HepG2 (cell line): ENCODE measurements around the gene MTHFD1. TPM values are rescaled to one million over a fixed set of nuclear protein-coding genes. Genes with fewer than 3 reads are reported as not detected.

ENCODE experiments used
- AGO1 ChIP-seq: fragments of 200-400 bp; formaldehyde crosslinking; IDR thresholded peaks from 2 replicates; pipeline ENCODE4 v1.6.1; 2017; ENCODE audit warnings: mild to moderate bottlenecking, low read depth, low read length, moderate library complexity; ENCODE audit not compliant: poor library complexity, severe bottlenecking
- CCAR2 ChIP-seq: fragments of 200-400 bp; formaldehyde crosslinking; optimal IDR thresholded peaks from 2 replicates; pipeline ENCODE3; 2018; ENCODE audit warnings: low read depth, mild to moderate bottlenecking, low read length, moderate library complexity
- CREB3 ChIP-seq: sonication (generic); formaldehyde crosslinking; IDR thresholded peaks from 2 replicates; pipeline ENCODE4 v1.5.0; 2020; ENCODE audit warnings: missing genetic modification reagents
- E2F5 ChIP-seq: sonication (generic); formaldehyde crosslinking; conservative IDR thresholded peaks from 2 replicates; pipeline ENCODE4 v1.4.0; 2020; ENCODE audit warnings: missing genetic modification reagents
- GMEB2 ChIP-seq: IDR thresholded peaks from 2 replicates; pipeline ENCODE4 v1.6.1; 2016; ENCODE audit warnings: missing biosample characterization, missing genetic modification reagents, low read depth
- HOXA3 ChIP-seq: sonication (generic); formaldehyde crosslinking; IDR thresholded peaks from 2 replicates; pipeline ENCODE4 v1.5.0; 2020; ENCODE audit warnings: missing genetic modification reagents
- KAT8 ChIP-seq: IDR thresholded peaks from 2 replicates; pipeline ENCODE4 v1.6.1; 2016; ENCODE audit warnings: missing genetic modification reagents, missing compliant biosample characterization
- PRDM15 ChIP-seq: sonication (generic); formaldehyde crosslinking; IDR thresholded peaks from 2 replicates; pipeline ENCODE4 v1.4.0; 2020; ENCODE audit warnings: missing genetic modification reagents
- RELA ChIP-seq: sonication (generic); formaldehyde crosslinking; IDR thresholded peaks from 2 replicates; pipeline ENCODE4 v1.4.0; 2020; ENCODE audit warnings: missing genetic modification reagents
- RFX1 ChIP-seq: fragments of 450-650 bp; IDR thresholded peaks from 2 replicates; pipeline ENCODE4 v1.6.1; 2017
- SMARCE1 ChIP-seq: fragments of 450-650 bp; IDR thresholded peaks from 2 replicates; pipeline ENCODE4 v1.6.1; 2017; ENCODE audit warnings: borderline replicate concordance
- SP4 ChIP-seq: sonication (generic); formaldehyde crosslinking; IDR thresholded peaks from 2 replicates; pipeline ENCODE4 v1.8.1; 2023; ENCODE audit warnings: mild to moderate bottlenecking, missing genetic modification reagents
- SSRP1 ChIP-seq: IDR thresholded peaks from 2 replicates; pipeline ENCODE4 v1.6.1; 2016; ENCODE audit warnings: control low read depth
- TOE1 ChIP-seq: sonication (generic); formaldehyde crosslinking; IDR thresholded peaks from 2 replicates; pipeline ENCODE4 v1.4.0; 2020; ENCODE audit warnings: mild to moderate bottlenecking, missing genetic modification reagents
- UBTF ChIP-seq: sonication (generic); formaldehyde crosslinking; IDR thresholded peaks from 2 replicates; pipeline ENCODE4 v1.4.0; 2020; ENCODE audit warnings: mild to moderate bottlenecking, missing genetic modification reagents
- YY1 ChIP-seq: IDR thresholded peaks from 2 replicates; pipeline ENCODE4 v1.6.1; 2011; ENCODE audit warnings: low read length, low read depth, moderate library complexity, mild to moderate bottlenecking; ENCODE audit not compliant: insufficient read depth, insufficient replicate concordance
- ZMYM2 ChIP-seq: sonication (generic); formaldehyde crosslinking; IDR thresholded peaks from 2 replicates; pipeline ENCODE4 v1.8.0; 2022; ENCODE audit warnings: mild to moderate bottlenecking, missing genetic modification reagents
- ZMYM3 ChIP-seq: sonication (generic); formaldehyde crosslinking; IDR thresholded peaks from 2 replicates; pipeline ENCODE4 v1.5.1; 2020; ENCODE audit warnings: mild to moderate bottlenecking, missing genetic modification reagents
- ZNF256 ChIP-seq: sonication (generic); formaldehyde crosslinking; conservative IDR thresholded peaks from 2 replicates; pipeline ENCODE4 v1.4.0; 2020; ENCODE audit warnings: missing genetic modification reagents
- ZNF263 ChIP-seq: sonication (generic); formaldehyde crosslinking; IDR thresholded peaks from 2 replicates; pipeline ENCODE4 v1.4.0; 2020; ENCODE audit warnings: missing genetic modification reagents
- ZNF740 ChIP-seq: sonication (generic); formaldehyde crosslinking; IDR thresholded peaks from 2 replicates; pipeline ENCODE4 v1.4.0; 2020; ENCODE audit warnings: missing genetic modification reagents
- polyA plus RNA-seq, 8 experiments: library from polyadenylated mRNA; depleted of rRNA in 3 of 8; stranded (reverse) in 7 of 8; unstranded in 1 of 8; fragments of >200 nt; fragmentation: Illumina TruSeq in 4 of 8; extraction: Trizol in 4 of 8; gene quantifications; 2 replicates each; pipeline versions ENCODE4 v1.2.1 to v1.2.3, GENCODE V29; 2011 to 2016; ENCODE audit warnings: low read depth in 4 of 8, missing spikeins in 1 of 8, mixed read lengths in 1 of 8; ENCODE audit not compliant: insufficient read depth in 1 of 8
- total RNA-seq, 5 experiments: library from RNA; depleted of rRNA; stranded (reverse); fragments of >200 nt; fragmentation: Illumina TruSeq; extraction: Trizol; gene quantifications; 2 replicates each; pipeline ENCODE4 v1.2.3, GENCODE V29; 2016; ENCODE audit warnings: low read depth in 1 of 5

Gene MTHFD1
- total and polyA plus RNA-seq, 2 of the 13 experiments (the other 11 are each of a cell fraction or from before 2014, with no cell fraction given) = 31.0 to 106 TPM

- no peak for TF ChIP-seq KAT8 (CRISPR knock-in tag)
- no peak for TF ChIP-seq SMARCE1
- TF ChIP-seq ZNF740 (CRISPR knock-in tag) = no peak
- TF ChIP-seq PRDM15 (CRISPR knock-in tag) = peak; percentile 70; the same call in 1 of the 2 replicates
- peak; percentile 72; the same call in 1 of the 2 replicates for TF ChIP-seq SP4
- TF ChIP-seq TOE1 (CRISPR knock-in tag) = no peak
- 0 out of 2 replicates have a peak, but pooled peaks have one; percentile 33 for TF ChIP-seq CREB3 (CRISPR knock-in tag)
- peak; percentile 38; the same call in 1 of the 2 replicates for TF ChIP-seq UBTF (CRISPR knock-in tag)
- TF ChIP-seq YY1 = peak; percentile 8
- no peak for TF ChIP-seq AGO1
- TF ChIP-seq ZMYM3 = no peak
- TF ChIP-seq RELA (CRISPR knock-in tag) = no peak
- no peak for TF ChIP-seq RFX1
- no peak for TF ChIP-seq ZNF256 (CRISPR knock-in tag)
- TF ChIP-seq SSRP1 (CRISPR knock-in tag) = no peak
- no peak for TF ChIP-seq ZNF263
- 0 out of 2 replicates have a peak, but pooled peaks have one; percentile 18 for TF ChIP-seq E2F5 (CRISPR knock-in tag)
- 0 out of 2 replicates have a peak, but pooled peaks have one; percentile 48 for TF ChIP-seq HOXA3 (CRISPR knock-in tag)
- no peak for TF ChIP-seq CCAR2
- no peak for TF ChIP-seq GMEB2
- TF ChIP-seq ZMYM2 = no peak
Observed at GRCh38 chr14:64465191-64465822, 77.2 kb downstream of the MTHFD1 start, which contains the start of gene AKAP5 (continued).
